HepG2 (cell line): ENCODE data around the gene ATP9A. TPM values are rescaled to one million over a fixed set of nuclear protein-coding genes. Genes with fewer than 3 reads are reported as not detected.

Experiments used
- ATAD3A ChIP-seq: sonication (generic); formaldehyde crosslinking; IDR thresholded peaks from 2 replicates; pipeline ENCODE4 v1.4.0; 2020; ENCODE audit warnings: missing genetic modification reagents
- HOXA3 ChIP-seq: sonication (generic); formaldehyde crosslinking; IDR thresholded peaks from 2 replicates; pipeline ENCODE4 v1.5.0; 2020; ENCODE audit warnings: missing genetic modification reagents
- MIXL1 ChIP-seq: IDR thresholded peaks from 2 replicates; pipeline ENCODE4 v1.6.1; 2016
- SALL1 ChIP-seq: sonication (generic); formaldehyde crosslinking; IDR thresholded peaks from 2 replicates; pipeline ENCODE4 v1.8.0; 2022; ENCODE audit warnings: mild to moderate bottlenecking, missing genetic modification reagents
- SOX5 ChIP-seq: IDR thresholded peaks from 2 replicates; pipeline ENCODE4 v1.6.1; 2016; ENCODE audit warnings: borderline replicate concordance
- SSRP1 ChIP-seq: IDR thresholded peaks from 2 replicates; pipeline ENCODE4 v1.6.1; 2016; ENCODE audit warnings: control low read depth
- ZFX ChIP-seq: sonication (generic); formaldehyde crosslinking; IDR thresholded peaks from 2 replicates; pipeline ENCODE4 v1.4.0; 2020; ENCODE audit warnings: mild to moderate bottlenecking, low read depth, missing genetic modification reagents, moderate library complexity
- ZNF224 ChIP-seq: sonication (generic); formaldehyde crosslinking; IDR thresholded peaks from 2 replicates; pipeline ENCODE4 v1.5.0; 2020; ENCODE audit warnings: mild to moderate bottlenecking, missing genetic modification reagents
- ZNF318 ChIP-seq: sonication (generic); formaldehyde crosslinking; IDR thresholded peaks from 2 replicates; pipeline ENCODE4 v1.4.0; 2020; ENCODE audit warnings: mild to moderate bottlenecking, missing genetic modification reagents
- polyA plus RNA-seq, 8 experiments: library from polyadenylated mRNA; depleted of rRNA in 3 of 8; stranded (reverse) in 7 of 8; unstranded in 1 of 8; fragments of >200 nt; fragmentation: Illumina TruSeq in 4 of 8; extraction: Trizol in 4 of 8; gene quantifications; 2 replicates each; pipeline versions ENCODE4 v1.2.1 to v1.2.3, GENCODE V29; 2011 to 2016; ENCODE audit warnings: low read depth in 4 of 8, missing spikeins in 1 of 8, mixed read lengths in 1 of 8; ENCODE audit not compliant: insufficient read depth in 1 of 8
- total RNA-seq, 5 experiments: library from RNA; depleted of rRNA; stranded (reverse); fragments of >200 nt; fragmentation: Illumina TruSeq; extraction: Trizol; gene quantifications; 2 replicates each; pipeline ENCODE4 v1.2.3, GENCODE V29; 2016; ENCODE audit warnings: low read depth in 1 of 5
- TF ChIP-seq, protein P1 (sequence below), 2 experiments: fragments of 450-650 bp in 1 of 2; sonication (generic) in 1 of 2; formaldehyde crosslinking in 1 of 2; IDR thresholded peaks; 2 replicates each; pipeline versions ENCODE4 v1.6.1 to v1.8.0; 2016 to 2022; ENCODE audit warnings: antibody characterized with exemption in 1 of 2, mild to moderate bottlenecking in 1 of 2, missing genetic modification reagents in 1 of 2

ATP9A gene
- total and polyA plus RNA-seq, 2 of the 13 experiments (the other 11 are each of a cell fraction or from before 2014, with no cell fraction given) = 11.8 to 18.5 TPM

- TF ChIP-seq ZNF318 (CRISPR knock-in tag) (peak; percentile 74; the same call in 1 of the 2 replicates), ZFX (peak; percentile 21; the same call in 1 of the 2 replicates), ATAD3A (CRISPR knock-in tag) (no peak), SALL1 (CRISPR knock-in tag) (peak; percentile 89), SOX5 (peak; percentile 23; the same call in 1 of the 2 replicates), MIXL1 (CRISPR knock-in tag) (0 out of 2 replicates have a peak, but pooled peaks have one; percentile 49), HOXA3 (CRISPR knock-in tag) (0 out of 2 replicates have a peak, but pooled peaks have one; percentile 37), ZNF224 (CRISPR knock-in tag) (0 out of 2 replicates have a peak, but pooled peaks have one; percentile 68), SSRP1 (CRISPR knock-in tag) (0 out of 2 replicates have a peak, but pooled peaks have one; percentile 23)
- TF ChIP-seq, protein P1, sequence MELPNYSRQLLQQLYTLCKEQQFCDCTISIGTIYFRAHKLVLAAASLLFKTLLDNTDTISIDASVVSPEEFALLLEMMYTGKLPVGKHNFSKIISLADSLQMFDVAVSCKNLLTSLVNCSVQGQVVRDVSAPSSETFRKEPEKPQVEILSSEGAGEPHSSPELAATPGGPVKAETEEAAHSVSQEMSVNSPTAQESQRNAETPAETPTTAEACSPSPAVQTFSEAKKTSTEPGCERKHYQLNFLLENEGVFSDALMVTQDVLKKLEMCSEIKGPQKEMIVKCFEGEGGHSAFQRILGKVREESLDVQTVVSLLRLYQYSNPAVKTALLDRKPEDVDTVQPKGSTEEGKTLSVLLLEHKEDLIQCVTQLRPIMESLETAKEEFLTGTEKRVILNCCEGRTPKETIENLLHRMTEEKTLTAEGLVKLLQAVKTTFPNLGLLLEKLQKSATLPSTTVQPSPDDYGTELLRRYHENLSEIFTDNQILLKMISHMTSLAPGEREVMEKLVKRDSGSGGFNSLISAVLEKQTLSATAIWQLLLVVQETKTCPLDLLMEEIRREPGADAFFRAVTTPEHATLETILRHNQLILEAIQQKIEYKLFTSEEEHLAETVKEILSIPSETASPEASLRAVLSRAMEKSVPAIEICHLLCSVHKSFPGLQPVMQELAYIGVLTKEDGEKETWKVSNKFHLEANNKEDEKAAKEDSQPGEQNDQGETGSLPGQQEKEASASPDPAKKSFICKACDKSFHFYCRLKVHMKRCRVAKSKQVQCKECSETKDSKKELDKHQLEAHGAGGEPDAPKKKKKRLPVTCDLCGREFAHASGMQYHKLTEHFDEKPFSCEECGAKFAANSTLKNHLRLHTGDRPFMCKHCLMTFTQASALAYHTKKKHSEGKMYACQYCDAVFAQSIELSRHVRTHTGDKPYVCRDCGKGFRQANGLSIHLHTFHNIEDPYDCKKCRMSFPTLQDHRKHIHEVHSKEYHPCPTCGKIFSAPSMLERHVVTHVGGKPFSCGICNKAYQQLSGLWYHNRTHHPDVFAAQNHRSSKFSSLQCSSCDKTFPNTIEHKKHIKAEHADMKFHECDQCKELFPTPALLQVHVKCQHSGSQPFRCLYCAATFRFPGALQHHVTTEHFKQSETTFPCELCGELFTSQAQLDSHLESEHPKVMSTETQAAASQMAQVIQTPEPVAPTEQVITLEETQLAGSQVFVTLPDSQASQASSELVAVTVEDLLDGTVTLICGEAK (IDR thresholded peaks at IDR 0.05) = no peak
- TF ChIP-seq, protein P1 (CRISPR knock-in tag; IDR thresholded peaks at IDR 0.05) = peak; percentile 28; the same call in 1 of the 2 replicates
Observed at GRCh38 chr20:51639206-51639832, 128.9 kb downstream of the ATP9A start (continued).
